GM12878 (cell line): ENCODE results near the gene ELFN2. TPM values are rescaled to one million over a fixed set of nuclear protein-coding genes. Genes with fewer than 3 reads are reported as not detected.

ENCODE experiments used
- ATAC-seq: fragments of 200-7000 bp; cut with Tn5 transposase; 3 replicates; pipeline ENCODE4 v1.9.1; 2020; ENCODE audit warnings: mild to moderate bottlenecking, moderate library complexity
- BruUV-seq: library from RNA; stranded (reverse); fragments of 400-500 nt; replicated peaks from 2 replicates; lab custom pipeline; 2021; lab: Mats Ljungman, UMichigan
- CTCF ChIA-PET: fragments of 300-600 bp; sonication (Branson Sonifier 250); formaldehyde crosslinking; extraction: SDS; loops from one replicate; lab custom pipeline; 2021; ENCODE audit warnings: inconsistent platforms; lab: Yijun Ruan, JAX
- POLR2A ChIA-PET: fragments of 350-600 bp; formaldehyde crosslinking; extraction: SDS; loops from one replicate; lab custom pipeline; 2021; ENCODE audit warnings: inconsistent platforms; lab: Charles Lee
- RAD21 ChIA-PET: fragments of 300-600 bp; sonication (Branson Sonifier 250); formaldehyde crosslinking; loops from one replicate; lab custom pipeline; 2023; ENCODE audit warnings: antibody characterized with exemption; ENCODE audit not compliant: unreplicated experiment; lab: Charles Lee
- SMC1A ChIA-PET: fragments of 300-600 bp; sonication (Branson Sonifier 250); formaldehyde crosslinking; loops from one replicate; lab custom pipeline; 2023; ENCODE audit not compliant: unreplicated experiment, uncharacterized antibody; lab: Charles Lee
- DNase-seq: peaks from one replicate; pipeline ENCODE4 v3.0.0-alpha.2; 2011; ENCODE audit warnings: low read depth, low spot score
- FAIRE-seq: peaks from 3 replicates; lab custom pipeline; 2011; peaks lifted over from hg19 to GRCh38; lab: Jason Lieb, UNC
- H2AFZ ChIP-seq: 2 replicates; pipeline ENCODE4 v1.6.0; 2011; ENCODE audit warnings: low read depth, low read length, control low read depth; ENCODE audit not compliant: control insufficient read depth
- H3K27ac ChIP-seq: 2 replicates; pipeline ENCODE4 v1.5.1; 2011; ENCODE audit warnings: control low read depth; ENCODE audit not compliant: control insufficient read depth, insufficient read depth
- H3K27me3 ChIP-seq, 2 experiments: replicated peaks in 1 of 2; 2 replicates each; pipeline versions ENCODE4 v1.6.0 to v1.6.1; 2011; ENCODE audit warnings: low read length in 1 of 2; ENCODE audit not compliant: control insufficient read depth in 2 of 2, insufficient read depth in 2 of 2
- H3K36me3 ChIP-seq, 2 experiments: 2 replicates each; pipeline ENCODE4 v1.5.1; 2011; ENCODE audit warnings: low read length in 1 of 2; ENCODE audit not compliant: control insufficient read depth in 2 of 2, insufficient read depth in 2 of 2
- H3K4me1 ChIP-seq: 2 replicates; pipeline ENCODE4 v1.6.1; 2011; ENCODE audit warnings: mild to moderate bottlenecking, low read length, moderate library complexity, mixed read lengths; ENCODE audit not compliant: control insufficient read depth, insufficient read depth
- H3K4me2 ChIP-seq: 2 replicates; pipeline ENCODE4 v1.6.0; 2011; ENCODE audit warnings: control low read depth; ENCODE audit not compliant: control insufficient read depth, insufficient read depth
- H3K4me3 ChIP-seq: fragments of 200-600 bp; sonication (generic); 2 replicates; pipeline ENCODE4 v1.5.1; 2016
- H3K79me2 ChIP-seq: 2 replicates; pipeline ENCODE4 v1.6.0; 2011; ENCODE audit warnings: low read length; ENCODE audit not compliant: control insufficient read depth, insufficient read depth
- H3K9ac ChIP-seq: 2 replicates; pipeline ENCODE4 v1.8.0; 2011; ENCODE audit warnings: low read length, control low read depth, mixed read lengths; ENCODE audit not compliant: control insufficient read depth, insufficient read depth
- H3K9me3 ChIP-seq: replicated peaks from 3 replicates; pipeline ENCODE4 v1.5.1; 2011; ENCODE audit warnings: mild to moderate bottlenecking, low read length; ENCODE audit not compliant: control insufficient read depth, insufficient read depth
- H4K20me1 ChIP-seq: 2 replicates; pipeline ENCODE4 v1.6.0; 2011; ENCODE audit not compliant: control insufficient read depth, insufficient read depth
- ASH2L ChIP-seq: fragments of 300-600, 200-600 bp; sonication (generic); IDR thresholded peaks from 2 replicates; pipeline ENCODE4 v1.6.1; 2017; ENCODE audit warnings: low read depth, mild to moderate bottlenecking, borderline replicate concordance
- ATF2 ChIP-seq: IDR thresholded peaks from 2 replicates; pipeline ENCODE4 v1.6.1; 2012; ENCODE audit warnings: low read length, inconsistent platforms
- E2F4 ChIP-seq: IDR thresholded peaks from 2 replicates; pipeline ENCODE4 v1.6.1; 2012; ENCODE audit warnings: low read depth, low read length, improper control_type of control experiment
- ELK1 ChIP-seq: IDR thresholded peaks from 2 replicates; pipeline ENCODE4 v1.6.1; 2012; ENCODE audit warnings: low read depth, low read length, improper control_type of control experiment
- FOXK2 ChIP-seq: fragments of 450-650 bp; IDR thresholded peaks from 2 replicates; pipeline ENCODE4 v1.6.1; 2017; ENCODE audit warnings: mild to moderate bottlenecking, moderate library complexity
- HDAC6 ChIP-seq: fragments of 200-600 bp; sonication (generic); IDR thresholded peaks from one replicate; pipeline ENCODE4 v1.8.0; 2017; ENCODE audit warnings: antibody characterized with exemption; ENCODE audit not compliant: unreplicated experiment
- JUNB ChIP-seq: IDR thresholded peaks from 2 replicates; pipeline ENCODE4 v1.6.1; 2016; ENCODE audit warnings: antibody characterized with exemption, mild to moderate bottlenecking
- RAD51 ChIP-seq: fragments of 450-650 bp; IDR thresholded peaks from 2 replicates; pipeline ENCODE4 v1.6.1; 2016; ENCODE audit warnings: moderate library complexity, mild to moderate bottlenecking, inconsistent platforms
- RELA ChIP-seq: fragments of 450-650 bp; IDR thresholded peaks from 2 replicates; pipeline ENCODE4 v1.8.0; 2014; ENCODE audit warnings: borderline replicate concordance; ENCODE audit not compliant: partially characterized antibody
- SRF ChIP-seq, 2 experiments: IDR thresholded peaks; 2 replicates each; pipeline ENCODE4 v1.6.1; 2011; ENCODE audit warnings: low read depth in 2 of 2, low read length in 2 of 2, mild to moderate bottlenecking in 1 of 2, moderate library complexity in 1 of 2
- SUZ12 ChIP-seq: fragments of 200-600 bp; sonication (generic); IDR thresholded peaks from one replicate; pipeline ENCODE4 v1.6.1; 2018; ENCODE audit warnings: antibody characterized with exemption, mild to moderate bottlenecking; ENCODE audit not compliant: unreplicated experiment
- TCF12 ChIP-seq: IDR thresholded peaks from 2 replicates; pipeline ENCODE4 v1.6.1; 2011; ENCODE audit warnings: low read depth, mild to moderate bottlenecking, low read length
- TCF3 ChIP-seq: IDR thresholded peaks from 2 replicates; pipeline ENCODE4 v1.6.1; 2012; ENCODE audit warnings: low read depth, mild to moderate bottlenecking, low read length, borderline replicate concordance; ENCODE audit not compliant: insufficient read depth
- YBX1 ChIP-seq: fragments of 450-650 bp; IDR thresholded peaks from 2 replicates; pipeline ENCODE4 v1.6.1; 2016; ENCODE audit warnings: antibody characterized with exemption
- WGBS: methylation state at CpG from one replicate; pipeline ENCODE4 v1.1.6; 2016; ENCODE audit warnings: low lambda C conversion rate; ENCODE audit not compliant: insufficient replicate concordance, insufficient coverage; ENCODE audit errors: missing lambda C conversion rate; 5-methylcytosine and 5-hydroxymethylcytosine counted together
- in situ Hi-C: fragments of 300-500 bp; cut with MboI; formaldehyde crosslinking; loops from 9 replicates; pipeline ENCODE4 v1.14.3; 2018; ENCODE audit warnings: mixed read lengths
- intact Hi-C: fragments of 100-400 bp; cut with micrococcal nuclease; formaldehyde crosslinking; loops from one replicate; pipeline ENCODE4 v1.14.2; 2022; ENCODE audit not compliant: unreplicated experiment
- polyA plus RNA-seq, 11 experiments: library from polyadenylated mRNA; depleted of rRNA in 4 of 11; unstranded in 6 of 11; stranded (reverse) in 5 of 11; fragments of >200 nt; fragmentation: Nextera tagmentation in 4 of 11; fragmentation: Illumina TruSeq in 1 of 11; extraction: Ambion mirVana in 4 of 11; extraction: Trizol in 1 of 11; gene quantifications; 1 replicate in 1 of 11; 2 replicates in 10 of 11; pipeline versions ENCODE4 v1.2.1 to v1.2.3, GENCODE V29; 2011 to 2016; ENCODE audit warnings: inconsistent platforms in 2 of 11, missing spikeins in 2 of 11, low read depth in 1 of 11
- total RNA-seq, 4 experiments: library from RNA; depleted of rRNA in 3 of 4; stranded (reverse); fragments of >200 nt in 3 of 4; fragmentation: Illumina TruSeq in 1 of 4; extraction: Trizol in 1 of 4; gene quantifications; 2 replicates each; pipeline versions ENCODE4 v1.2.1 to v1.2.3, GENCODE V29; 2013 to 2021

Gene ELFN2
- total and polyA plus RNA-seq, 10 of the 15 experiments (the other 5 are each of a cell fraction or from before 2014, with no cell fraction given), result 0.03 to 0.05 TPM; not detected in 8

GRCh38 chr22:37407856-37408255 is 19.4 kb downstream of the ELFN2 start (continued):
- TF ChIP-seq ASH2L (no peak), ATF2 (no peak), YBX1 (no peak), RELA (no peak), E2F4 (no peak), RAD51 (no peak), HDAC6 (no peak), SRF (IDR thresholded peaks at IDR 0.05; ENCODE audit: low read depth in 2 of 2, low read length in 2 of 2) (no peak)

GRCh38 chr22:37406441-37407235 is 20.6 kb downstream of the ELFN2 start:
- no peak for FAIRE-seq
- no peak overlapping the region for H2AFZ ChIP-seq

More at GRCh38 chr22:37406441-37407235, 20.6 kb downstream of the ELFN2 start:
- Histone ChIP-seq H3K27me3 (no peaks in the 10 kb centered on the region; a peak in 2 of 4 replicates), H3K4me1 (no peaks in the 10 kb centered on the region), H3K36me3 (no peaks in the 10 kb centered on the region), H3K79me2 (no peaks in the 10 kb centered on the region), H3K4me2 (no peak overlapping the region), H3K9ac (no peak overlapping the region), H3K9me3 (no peaks in the 10 kb centered on the region), H3K4me3 (no peak overlapping the region), H3K27ac (no peak overlapping the region), H4K20me1 (no peaks in the 10 kb centered on the region)
- intact Hi-C loops (no loop called here), in situ Hi-C loops (no loop called here)
- WGBS, result 45% methylated on average over 16 of the region's 17 CpGs
- ChIA-PET RAD21 (no interaction called here), SMC1A (no interaction called here), CTCF (no interaction called here), POLR2A (interaction anchor here (0.6 kb wide), 1 partner anchor 167 kb away, joined by 3 read pairs; no protein-coding TSS in a partner anchor)
- no peak for DNase-seq
- ATAC-seq, result no peak
- TF ChIP-seq JUNB, result no peak
- no peak for TF ChIP-seq TCF3
- no peak for TF ChIP-seq TCF12
- no peak for TF ChIP-seq SUZ12
- no peak for TF ChIP-seq FOXK2
- TF ChIP-seq ELK1, result no peak
- no TSS peak for BruUV-seq
